ENCODE results near the gene GAREM1. TPM values are rescaled to one million over a fixed set of nuclear protein-coding genes. Genes with fewer than 3 reads are reported as not detected.
"Not testable (repeated sequence)": the region's sequence is repeated elsewhere in the genome, so short reads cannot be mapped to it uniquely, and the experiment has no call there.

GAREM1 gene
- total RNA-seq = under 1 TPM; 0.11 to 0.33 (median 0.30) TPM

DNA sequence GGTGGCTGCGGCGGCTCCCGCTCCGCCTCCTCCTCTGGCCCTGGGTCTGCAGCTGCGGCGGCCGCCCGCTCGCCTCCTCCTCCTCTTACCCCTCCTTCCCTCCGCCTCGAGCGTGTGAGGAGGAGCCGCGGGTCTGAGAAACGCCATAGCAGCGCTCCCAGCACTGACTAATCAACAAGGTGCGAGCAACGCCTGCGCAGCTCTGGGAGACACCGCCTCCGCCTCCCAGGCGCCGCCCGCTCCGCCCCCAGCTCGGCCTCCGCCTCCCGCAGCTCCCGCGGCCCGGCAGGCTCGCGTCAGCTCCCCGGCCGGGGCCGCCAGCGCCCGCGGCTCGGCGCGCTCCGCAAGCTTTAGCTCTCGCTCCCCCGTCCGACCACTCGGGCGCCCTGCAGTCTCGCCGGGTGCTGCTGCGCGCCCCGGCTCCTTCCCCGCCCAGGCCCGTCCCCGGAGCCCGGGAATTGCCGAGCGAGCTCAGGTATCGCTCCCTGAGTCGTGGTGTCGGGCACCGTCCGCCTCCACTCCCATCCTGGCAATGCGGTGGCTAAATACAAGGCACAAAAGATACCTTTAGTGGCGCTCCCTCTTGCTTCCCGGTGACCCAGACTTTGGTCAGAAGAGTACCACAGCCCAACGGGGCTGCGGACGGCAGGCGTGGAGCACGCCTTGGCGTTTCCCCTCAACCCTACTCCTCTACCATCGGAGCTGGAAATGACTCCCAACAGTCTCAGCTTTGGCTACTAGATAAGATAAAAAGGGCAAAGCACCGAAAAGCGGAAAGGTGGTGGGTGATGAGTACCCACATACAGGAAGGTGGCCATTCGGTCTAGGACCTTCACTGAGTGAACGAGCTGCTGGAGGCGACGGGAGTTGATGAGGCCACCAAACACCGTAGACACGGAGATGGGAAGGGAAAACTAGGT lies at the start of gene GAREM1:
Gene GAREM1 (minus strand): TSS at position 169 of the 920 bp plus-strand sequence. CDS start 454 bp downstream, outside the sequence.
- Mint-ChIP-seq H3K36me3 (ENCODE audit: insufficient read depth) (no peaks in the 10 kb centered on the region), H3K4me3 (peak within 1 kb of the TSS; percentile 79), H3K27me3 (ENCODE audit: low read depth) (peaks cover 42% of the 10 kb centered on the region), H3K4me1 (ENCODE audit: low read depth) (peaks cover 28% of the 10 kb centered on the region), H3K9me3 (no peaks in the 10 kb centered on the region)
- peak; percentile 71 for DNase-seq
- ATAC-seq = peak; percentile 87 to 92

- peak in 1 of 2 donors; percentile 35 for ATAC-seq
- no peaks in the 10 kb centered on the region for H3K9me3 Mint-ChIP-seq
- DNase-seq = no peak
- peaks cover 11% of the 10 kb centered on the region for H3K27me3 Mint-ChIP-seq (ENCODE audit: low read depth)
- H3K4me3 Mint-ChIP-seq = no peak overlapping the region
- no peaks in the 10 kb centered on the region for H3K36me3 Mint-ChIP-seq (ENCODE audit: insufficient read depth)
- peaks cover 1% of the 10 kb centered on the region for H3K4me1 Mint-ChIP-seq (ENCODE audit: low read depth)
These were observed 40.5 kb upstream of the GAREM1 start for GRCh38 chr18:32511147-32511546.

- no peaks in the 10 kb centered on the region for H3K9me3 Mint-ChIP-seq
- H3K27me3 Mint-ChIP-seq (ENCODE audit: low read depth) = peaks cover 9% of the 10 kb centered on the region
- ATAC-seq = no peak
- DNase-seq = no peak
- no peaks in the 10 kb centered on the region for H3K36me3 Mint-ChIP-seq (ENCODE audit: insufficient read depth)
- peaks cover 1% of the 10 kb centered on the region for H3K4me1 Mint-ChIP-seq (ENCODE audit: low read depth)
- H3K4me3 Mint-ChIP-seq = no peak overlapping the region
These were observed 38.4 kb upstream of the GAREM1 start for GRCh38 chr18:32509111-32509510.

DNA sequence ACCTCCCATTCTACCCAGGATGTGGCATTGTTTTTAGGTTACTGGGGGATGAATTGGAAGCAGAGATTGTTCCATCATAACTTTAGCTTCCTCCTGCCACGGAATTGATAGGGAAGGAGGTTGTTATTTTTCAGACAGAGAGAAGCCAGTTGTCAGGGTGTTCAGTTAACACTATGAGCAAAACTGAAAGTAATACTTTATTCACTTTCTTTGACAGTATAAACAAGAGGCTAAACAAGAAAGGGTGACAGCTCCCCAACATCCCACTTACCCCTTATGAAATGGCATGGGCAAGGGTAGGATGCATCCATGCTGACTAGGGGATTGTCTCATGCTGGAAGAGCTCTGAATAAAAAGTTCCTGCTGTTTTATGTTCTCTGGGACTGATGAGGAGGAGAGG lies 36.4 kb upstream of the GAREM1 start:
- no peak for DNase-seq
- no peaks in the 10 kb centered on the region for H3K9me3 Mint-ChIP-seq
- peak; percentile 23 to 41 for ATAC-seq
- H3K36me3 Mint-ChIP-seq (ENCODE audit: insufficient read depth) = no peaks in the 10 kb centered on the region
- peaks cover 11% of the 10 kb centered on the region for H3K27me3 Mint-ChIP-seq (ENCODE audit: low read depth)
- peaks cover 1% of the 10 kb centered on the region for H3K4me1 Mint-ChIP-seq (ENCODE audit: low read depth)
- H3K4me3 Mint-ChIP-seq = no peak overlapping the region

DNA sequence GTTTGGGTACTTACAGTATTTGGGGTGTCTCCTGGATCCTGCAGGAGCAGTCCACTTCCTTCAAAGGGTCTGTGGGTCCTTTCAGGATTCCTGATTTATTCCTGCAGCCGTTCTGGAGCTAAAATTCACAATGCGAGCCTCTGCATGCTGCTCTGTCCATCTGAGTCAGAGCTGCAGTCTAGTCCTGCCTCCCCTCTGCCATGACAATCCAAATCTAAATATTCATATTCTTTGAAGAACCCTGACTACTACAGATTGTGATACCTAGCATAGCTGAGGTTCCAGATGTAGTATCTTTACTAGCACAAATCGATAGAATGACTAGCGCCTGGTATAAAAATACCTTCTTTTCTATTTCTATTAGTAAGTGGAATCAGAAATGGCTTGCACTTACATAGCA lies 31.3 kb upstream of the GAREM1 start:
- Mint-ChIP-seq H3K9me3 (no peaks in the 10 kb centered on the region), H3K4me1 (ENCODE audit: low read depth) (no peaks in the 10 kb centered on the region), H3K27me3 (ENCODE audit: low read depth) (peaks cover 28% of the 10 kb centered on the region), H3K4me3 (no peak overlapping the region), H3K36me3 (ENCODE audit: insufficient read depth) (no peaks in the 10 kb centered on the region)
- DNase-seq (no peak), ATAC-seq (no peak)

DNA sequence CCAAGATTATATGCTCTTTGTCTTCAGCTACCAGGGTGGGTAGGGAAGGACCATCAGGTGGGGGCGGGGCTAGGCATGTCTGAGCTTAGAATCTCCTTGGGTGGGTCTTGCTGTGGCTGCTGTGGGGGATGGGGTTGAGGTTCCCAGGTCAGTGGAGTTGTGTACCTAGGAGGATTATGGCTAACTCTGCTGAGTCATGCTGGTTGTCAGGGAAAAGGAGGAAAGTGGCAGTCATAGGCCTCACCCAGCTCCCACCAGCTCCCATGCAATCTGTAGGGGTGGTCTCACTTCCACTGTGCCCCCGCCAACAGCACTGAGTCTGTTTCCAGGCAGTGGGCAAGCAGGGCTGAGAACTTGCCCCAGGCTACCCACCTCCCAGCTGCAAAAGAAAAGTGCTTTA lies 30.6 kb upstream of the GAREM1 start:
- DNase-seq; H3K4me3 Mint-ChIP-seq; ATAC-seq; H3K9me3 Mint-ChIP-seq; H3K4me1 Mint-ChIP-seq (ENCODE audit: low read depth); H3K36me3 Mint-ChIP-seq (ENCODE audit: insufficient read depth): not testable (repeated sequence)
- peaks cover 30% of the 10 kb centered on the region for H3K27me3 Mint-ChIP-seq (ENCODE audit: low read depth)

GRCh38 chr18:32483002-32483401 lies 12.3 kb upstream of the GAREM1 start:
- Mint-ChIP-seq H3K9me3 (no peaks in the 10 kb centered on the region), H3K36me3 (ENCODE audit: insufficient read depth) (no peaks in the 10 kb centered on the region), H3K4me1 (ENCODE audit: low read depth) (no peaks in the 10 kb centered on the region), H3K4me3 (no peak overlapping the region), H3K27me3 (ENCODE audit: low read depth) (peaks cover 37% of the 10 kb centered on the region)
- DNase-seq = no peak
- ATAC-seq = no peak

- ATAC-seq (no peak), DNase-seq (no peak)
- peaks cover 32% of the 10 kb centered on the region for H3K27me3 Mint-ChIP-seq (ENCODE audit: low read depth)
- H3K36me3 Mint-ChIP-seq (ENCODE audit: insufficient read depth) = no peaks in the 10 kb centered on the region
- no peaks in the 10 kb centered on the region for H3K4me1 Mint-ChIP-seq (ENCODE audit: low read depth)
- no peaks in the 10 kb centered on the region for H3K9me3 Mint-ChIP-seq
- no peak overlapping the region for H3K4me3 Mint-ChIP-seq
These were observed 11.4 kb upstream of the GAREM1 start for GRCh38 chr18:32482117-32482516.

GRCh38 chr18:32480581-32480980 lies 9.9 kb upstream of the GAREM1 start:
- no peaks in the 10 kb centered on the region for H3K9me3 Mint-ChIP-seq
- H3K36me3 Mint-ChIP-seq (ENCODE audit: insufficient read depth) = no peaks in the 10 kb centered on the region
- H3K4me3 Mint-ChIP-seq = no peak overlapping the region
- ATAC-seq (no peak), DNase-seq (no peak)
- no peaks in the 10 kb centered on the region for H3K4me1 Mint-ChIP-seq (ENCODE audit: low read depth)
- H3K27me3 Mint-ChIP-seq (ENCODE audit: low read depth) = peaks cover 24% of the 10 kb centered on the region

- no peaks in the 10 kb centered on the region for H3K36me3 Mint-ChIP-seq (ENCODE audit: insufficient read depth)
- peaks cover 16% of the 10 kb centered on the region for H3K27me3 Mint-ChIP-seq (ENCODE audit: low read depth)
- H3K4me1 Mint-ChIP-seq (ENCODE audit: low read depth) = no peaks in the 10 kb centered on the region
- no peaks in the 10 kb centered on the region for H3K9me3 Mint-ChIP-seq
- DNase-seq (no peak), ATAC-seq (no peak)
- no peak overlapping the region for H3K4me3 Mint-ChIP-seq
These were observed 8.1 kb upstream of the GAREM1 start for GRCh38 chr18:32478807-32479206.

DNA sequence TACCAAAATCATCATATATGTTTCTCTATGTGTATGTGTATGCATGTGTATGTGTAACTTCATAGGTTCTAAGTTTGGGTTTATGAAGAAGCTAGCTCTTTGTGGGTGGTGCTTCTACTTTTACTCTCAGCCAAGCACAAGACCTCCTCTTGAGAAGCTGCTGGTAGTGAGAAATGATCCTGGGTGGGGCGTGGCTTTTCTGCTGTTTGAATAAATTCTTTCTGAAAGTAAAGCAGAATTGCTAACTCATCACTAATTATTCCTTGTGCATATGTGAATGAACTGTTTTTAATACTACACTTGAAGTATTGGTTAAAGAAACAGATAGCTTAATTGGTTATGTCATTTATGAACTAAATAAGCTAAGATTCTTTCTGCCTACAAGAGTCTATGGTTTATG lies 7.6 kb upstream of the GAREM1 start:
- no peak overlapping the region for H3K4me3 Mint-ChIP-seq
- peaks cover 12% of the 10 kb centered on the region for H3K27me3 Mint-ChIP-seq (ENCODE audit: low read depth)
- H3K4me1 Mint-ChIP-seq (ENCODE audit: low read depth) = no peaks in the 10 kb centered on the region
- H3K36me3 Mint-ChIP-seq (ENCODE audit: insufficient read depth) = no peaks in the 10 kb centered on the region
- no peak for ATAC-seq
- H3K9me3 Mint-ChIP-seq = no peaks in the 10 kb centered on the region
- DNase-seq = no peak

DNA sequence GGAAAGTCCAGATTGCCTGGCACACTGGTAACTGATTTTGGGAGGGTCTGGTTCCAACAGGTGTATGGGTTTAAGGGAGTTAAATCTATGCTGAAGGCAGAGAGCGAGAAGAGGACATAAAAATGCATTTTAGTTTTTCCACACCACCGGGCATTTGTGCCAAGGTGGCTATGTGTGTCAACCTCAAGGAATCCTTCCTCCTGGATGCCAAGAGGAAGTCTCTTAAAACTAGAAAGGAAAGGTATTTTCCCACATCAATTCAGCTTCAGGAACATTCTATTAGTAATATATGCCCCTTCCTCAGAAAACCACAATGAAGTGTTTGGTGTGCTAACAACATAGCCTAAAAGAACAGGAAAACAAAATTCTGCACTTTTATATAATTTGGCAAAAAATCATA lies 5.4 kb upstream of the GAREM1 start:
- Mint-ChIP-seq H3K4me1 (ENCODE audit: low read depth) (peaks cover 8% of the 10 kb centered on the region), H3K4me3 (no peak overlapping the region), H3K9me3 (no peaks in the 10 kb centered on the region), H3K36me3 (ENCODE audit: insufficient read depth) (no peaks in the 10 kb centered on the region), H3K27me3 (ENCODE audit: low read depth) (peaks cover 21% of the 10 kb centered on the region)
- ATAC-seq (no peak), DNase-seq (no peak)

DNA sequence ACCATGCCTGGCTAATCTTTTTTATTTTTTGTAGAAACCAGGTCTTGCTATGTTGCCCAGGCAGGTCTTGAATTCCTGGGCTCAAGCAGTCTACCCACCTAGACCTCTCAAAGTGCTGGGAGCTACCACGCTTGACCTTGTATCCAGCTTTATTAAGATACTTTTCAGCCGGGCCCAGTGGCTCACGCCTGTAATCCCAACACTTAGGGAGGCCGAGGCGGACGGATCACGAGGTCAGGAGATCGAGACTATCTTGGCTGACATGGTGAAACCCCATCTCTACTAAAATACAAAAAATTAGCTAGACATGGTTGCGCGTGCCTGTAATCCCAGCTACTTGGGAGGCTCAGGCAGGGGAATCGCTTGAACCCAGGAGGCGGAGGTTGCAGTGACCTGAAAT lies 4.4 kb upstream of the GAREM1 start:
- not testable (repeated sequence) for H3K9me3 Mint-ChIP-seq; DNase-seq; H3K4me3 Mint-ChIP-seq; ATAC-seq; H3K36me3 Mint-ChIP-seq (ENCODE audit: insufficient read depth)
- H3K27me3 Mint-ChIP-seq (ENCODE audit: low read depth) = peaks cover 22% of the 10 kb centered on the region
- H3K4me1 Mint-ChIP-seq (ENCODE audit: low read depth) = peaks cover 11% of the 10 kb centered on the region

DNA sequence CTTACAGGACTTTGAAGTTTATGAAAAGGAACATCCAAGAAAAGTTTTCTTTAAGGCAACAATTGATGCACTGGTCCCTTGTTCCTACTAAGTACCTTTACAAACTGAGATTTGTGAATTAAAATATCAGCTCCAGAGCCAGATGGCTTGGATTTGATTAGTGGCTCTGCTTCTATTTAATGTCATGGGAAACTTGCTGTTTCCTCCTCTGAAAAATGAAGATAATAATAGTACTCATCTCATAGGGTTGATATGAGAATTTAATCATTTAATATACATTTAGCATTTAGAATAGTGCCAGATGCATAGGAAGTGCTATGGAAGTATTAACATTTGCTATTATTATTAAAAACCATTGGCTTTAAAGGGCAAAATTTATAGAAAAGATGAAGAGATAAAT lies 2.6 kb upstream of the GAREM1 start:
- Mint-ChIP-seq H3K9me3 (no peaks in the 10 kb centered on the region), H3K4me1 (ENCODE audit: low read depth) (peaks cover 26% of the 10 kb centered on the region), H3K36me3 (ENCODE audit: insufficient read depth) (no peaks in the 10 kb centered on the region), H3K4me3 (no peak overlapping the region), H3K27me3 (ENCODE audit: low read depth) (peaks cover 29% of the 10 kb centered on the region)
- DNase-seq (no peak), ATAC-seq (no peak)

GRCh38 chr18:32472841-32473240 lies 2.2 kb upstream of the GAREM1 start:
- H3K4me1 Mint-ChIP-seq (ENCODE audit: low read depth) = peaks cover 28% of the 10 kb centered on the region
- no peak overlapping the region for H3K4me3 Mint-ChIP-seq
- H3K27me3 Mint-ChIP-seq (ENCODE audit: low read depth) = peaks cover 33% of the 10 kb centered on the region
- no peaks in the 10 kb centered on the region for H3K36me3 Mint-ChIP-seq (ENCODE audit: insufficient read depth)
- no peak for ATAC-seq
- no peak for DNase-seq
- no peaks in the 10 kb centered on the region for H3K9me3 Mint-ChIP-seq
